HepG2 (cell line): ENCODE results near the gene TDP2. TPM values are rescaled to one million over a fixed set of nuclear protein-coding genes. Genes with fewer than 3 reads are reported as not detected.

Source experiments
- ATAC-seq: fragments of 200-7000 bp; cut with Tn5 transposase; 3 replicates; pipeline ENCODE4 v1.9.1; 2020; ENCODE audit warnings: mild to moderate bottlenecking, moderate library complexity
- BruUV-seq: library from RNA; stranded (reverse); fragments of 400-500 nt; replicated peaks from 2 replicates; lab custom pipeline; 2021; lab: Mats Ljungman, UMichigan
- CTCF ChIA-PET: fragments of 300-600 bp; formaldehyde crosslinking; extraction: SDS; loops from one replicate; lab custom pipeline; 2021; ENCODE audit warnings: low total read pairs, inconsistent platforms, low intra/inter-chr PET ratio; lab: Yijun Ruan, JAX
- POLR2A ChIA-PET: fragments of 350-600 bp; sonication (Branson Sonifier 250); formaldehyde crosslinking; loops from one replicate; lab custom pipeline; 2020; ENCODE audit warnings: antibody characterized with exemption, inconsistent platforms; lab: Yijun Ruan, JAX
- DNase-seq: peaks from one replicate; pipeline ENCODE4 v3.0.0-alpha.2; 2015; ENCODE audit warnings: low spot score
- FAIRE-seq: peaks from 3 replicates; lab custom pipeline; 2011; peaks lifted over from hg19 to GRCh38; lab: Jason Lieb, UNC
- H2AFZ ChIP-seq: one replicate; pipeline ENCODE4 v1.6.1; 2011; ENCODE audit warnings: low read length, inconsistent platforms
- H3K27ac ChIP-seq: fragments of 300-600 bp; 3 replicates; pipeline ENCODE4 v1.8.0; 2011; ENCODE audit warnings: mixed run types, mild to moderate bottlenecking, mixed read lengths, low read length, inconsistent platforms; ENCODE audit not compliant: insufficient read depth; ENCODE audit errors: extremely low read length
- H3K27me3 ChIP-seq, 2 experiments: fragments of 200-600 bp in 1 of 2; 2 replicates in 1 of 2; 3 replicates in 1 of 2; pipeline versions ENCODE4 v1.6.0 to v1.8.0; 2011; ENCODE audit warnings: low read length in 2 of 2, mild to moderate bottlenecking in 2 of 2, moderate library complexity in 2 of 2, inconsistent platforms in 1 of 2; ENCODE audit not compliant: insufficient read depth in 2 of 2, control insufficient read depth in 1 of 2
- H3K36me3 ChIP-seq, 2 experiments: fragments of 200-600 bp in 1 of 2; replicated peaks in 1 of 2; 2 replicates in 1 of 2; 3 replicates in 1 of 2; pipeline versions ENCODE4 v1.5.1 to v1.8.0; 2011; ENCODE audit warnings: low read length in 2 of 2, inconsistent platforms in 1 of 2; ENCODE audit not compliant: insufficient read depth in 2 of 2, control insufficient read depth in 1 of 2
- H3K4me1 ChIP-seq: 2 replicates; pipeline ENCODE4 v1.5.1; 2012; ENCODE audit warnings: low read length, inconsistent platforms; ENCODE audit not compliant: insufficient read depth
- H3K4me2 ChIP-seq: 2 replicates; pipeline ENCODE4 v1.6.0; 2011; ENCODE audit warnings: low read depth, low read length, inconsistent platforms
- H3K4me3 ChIP-seq, 3 experiments: fragments of 200-600 bp in 1 of 3; sonication (generic), shearing (Covaris generic) in 1 of 3; replicated peaks in 1 of 3; 2 replicates each; pipeline ENCODE4 v1.5.1; 2011 to 2016; ENCODE audit warnings: low read length in 3 of 3, inconsistent platforms in 2 of 3, low read depth in 2 of 3, mild to moderate bottlenecking in 2 of 3, control low read depth in 1 of 3, mixed read lengths in 1 of 3; ENCODE audit not compliant: insufficient read depth in 1 of 3
- H3K79me2 ChIP-seq: one replicate; pipeline ENCODE4 v1.6.1; 2011; ENCODE audit warnings: low read length, inconsistent platforms; ENCODE audit not compliant: insufficient read depth
- H3K9ac ChIP-seq: 2 replicates; pipeline ENCODE4 v1.6.0; 2011; ENCODE audit warnings: mild to moderate bottlenecking, low read depth, low read length, inconsistent platforms; ENCODE audit not compliant: insufficient read depth
- H3K9me3 ChIP-seq: 2 replicates; pipeline ENCODE4 v1.5.1; 2012; ENCODE audit warnings: mild to moderate bottlenecking, low read length
- H4K20me1 ChIP-seq: 2 replicates; pipeline ENCODE4 v1.6.0; 2011; ENCODE audit warnings: inconsistent platforms, mild to moderate bottlenecking, low read length, moderate library complexity; ENCODE audit not compliant: insufficient read depth
- CEBPG ChIP-seq: IDR thresholded peaks from 2 replicates; pipeline ENCODE4 v1.6.1; 2016
- E2F1 ChIP-seq: sonication (generic); formaldehyde crosslinking; IDR thresholded peaks from 2 replicates; pipeline ENCODE4 v1.5.0; 2020; ENCODE audit warnings: missing genetic modification reagents
- EZH2 ChIP-seq: conservative IDR thresholded peaks from 2 replicates; pipeline ENCODE4 v1.6.1; 2012; ENCODE audit warnings: mild to moderate bottlenecking, low read depth, low read length, moderate library complexity
- FOXA3 ChIP-seq: IDR thresholded peaks from 2 replicates; pipeline ENCODE4 v1.6.1; 2016; ENCODE audit warnings: missing genetic modification reagents, missing compliant biosample characterization
- JUND ChIP-seq: sonication (generic); formaldehyde crosslinking; IDR thresholded peaks from 2 replicates; pipeline ENCODE4 v1.8.0; 2022; ENCODE audit warnings: mild to moderate bottlenecking, missing genetic modification reagents
- LBX2 ChIP-seq: sonication (generic); formaldehyde crosslinking; IDR thresholded peaks from 2 replicates; pipeline ENCODE4 v1.5.0; 2020; ENCODE audit warnings: missing genetic modification reagents, mild to moderate bottlenecking, borderline replicate concordance
- MAFF ChIP-seq: IDR thresholded peaks from 2 replicates; pipeline ENCODE4 v1.6.1; 2011; ENCODE audit warnings: low read depth, low read length, improper control_type of control experiment
- MAFK ChIP-seq, 2 experiments: IDR thresholded peaks in 1 of 2; conservative IDR thresholded peaks in 1 of 2; 2 replicates each; pipeline ENCODE4 v1.6.1; 2011; ENCODE audit warnings: improper control_type of control experiment in 2 of 2, low read length in 2 of 2
- MTA3 ChIP-seq: sonication (generic); formaldehyde crosslinking; IDR thresholded peaks from 2 replicates; pipeline ENCODE4 v1.4.0; 2020; ENCODE audit warnings: missing genetic modification reagents
- MXD1 ChIP-seq: sonication (generic); formaldehyde crosslinking; IDR thresholded peaks from 2 replicates; pipeline ENCODE4 v1.4.0; 2020; ENCODE audit warnings: mild to moderate bottlenecking, missing genetic modification reagents
- NFE2L1 ChIP-seq: sonication (generic); formaldehyde crosslinking; IDR thresholded peaks from 2 replicates; pipeline ENCODE4 v1.4.0; 2020; ENCODE audit warnings: missing genetic modification reagents, mild to moderate bottlenecking, borderline replicate concordance
- NFKBIZ ChIP-seq: IDR thresholded peaks from 2 replicates; pipeline ENCODE4 v1.6.1; 2018; ENCODE audit warnings: missing genetic modification reagents, missing compliant biosample characterization
- SNAPC5 ChIP-seq: sonication (generic); formaldehyde crosslinking; IDR thresholded peaks from 2 replicates; pipeline ENCODE4 v1.8.1; 2023; ENCODE audit warnings: mild to moderate bottlenecking, missing genetic modification reagents, borderline replicate concordance
- SRSF1 ChIP-seq: fragments of 200-400 bp; formaldehyde crosslinking; optimal IDR thresholded peaks from 2 replicates; pipeline ENCODE3; 2017; ENCODE audit warnings: mild to moderate bottlenecking, low read depth, low read length, moderate library complexity
- ZMYM2 ChIP-seq: sonication (generic); formaldehyde crosslinking; IDR thresholded peaks from 2 replicates; pipeline ENCODE4 v1.8.0; 2022; ENCODE audit warnings: mild to moderate bottlenecking, missing genetic modification reagents
- ZMYM3 ChIP-seq: sonication (generic); formaldehyde crosslinking; IDR thresholded peaks from 2 replicates; pipeline ENCODE4 v1.5.1; 2020; ENCODE audit warnings: mild to moderate bottlenecking, missing genetic modification reagents
- ZNF432 ChIP-seq: sonication (generic); formaldehyde crosslinking; IDR thresholded peaks from 2 replicates; pipeline ENCODE4 v1.5.0; 2020; ENCODE audit warnings: missing genetic modification reagents, mild to moderate bottlenecking, borderline replicate concordance
- ZNF691 ChIP-seq: sonication (generic); formaldehyde crosslinking; IDR thresholded peaks from 2 replicates; pipeline ENCODE4 v1.4.0; 2020; ENCODE audit warnings: missing genetic modification reagents, low read depth, mild to moderate bottlenecking, borderline replicate concordance
- WGBS: methylation state at CpG from one replicate; pipeline ENCODE4 v1.1.6; 2017; ENCODE audit warnings: low lambda C conversion rate; 5-methylcytosine and 5-hydroxymethylcytosine counted together
- in situ Hi-C: cut with HindIII; loops from 2 replicates; pipeline ENCODE4 v1.10.0; 2017; ENCODE audit warnings: low pct_unique_long_range_greater_than_20kb; ENCODE audit not compliant: extremely low pct_ligation_motif_present
- intact Hi-C: fragments of 100-400 bp; cut with micrococcal nuclease; formaldehyde crosslinking; loops from one replicate; pipeline ENCODE4 v1.10.0; 2022; ENCODE audit not compliant: unreplicated experiment
- polyA plus RNA-seq, 8 experiments: library from polyadenylated mRNA; depleted of rRNA in 3 of 8; stranded (reverse) in 7 of 8; unstranded in 1 of 8; fragments of >200 nt; fragmentation: Illumina TruSeq in 4 of 8; extraction: Trizol in 4 of 8; gene quantifications; 2 replicates each; pipeline versions ENCODE4 v1.2.1 to v1.2.3, GENCODE V29; 2011 to 2016; ENCODE audit warnings: low read depth in 4 of 8, missing spikeins in 1 of 8, mixed read lengths in 1 of 8; ENCODE audit not compliant: insufficient read depth in 1 of 8
- total RNA-seq, 5 experiments: library from RNA; depleted of rRNA; stranded (reverse); fragments of >200 nt; fragmentation: Illumina TruSeq; extraction: Trizol; gene quantifications; 2 replicates each; pipeline ENCODE4 v1.2.3, GENCODE V29; 2016; ENCODE audit warnings: low read depth in 1 of 5

Gene TDP2
- total and polyA plus RNA-seq, 2 of the 13 experiments (the other 11 are each of a cell fraction or from before 2014, with no cell fraction given): 30.5 to 42.6 TPM

- TF ChIP-seq FOXA3 (CRISPR knock-in tag) (peak; percentile 61; the same call in 1 of the 2 replicates), ZMYM3 (CRISPR knock-in tag) (peak; percentile 78), SNAPC5 (peak; percentile 64; the same call in 1 of the 2 replicates)
Measured at GRCh38 chr6:24666641-24667377, at the start of gene TDP2, which contains the start of gene ACOT13 (continued).

- intact Hi-C loops: no loop called here
- TF ChIP-seq MXD1 (no peak), ZMYM2 (no peak), MAFK (conservative IDR thresholded peaks at IDR 0.05 in 1 of 2, IDR thresholded peaks at IDR 0.05 in 1 of 2; ENCODE audit: low read length in 2 of 2) (peak; percentile 65 to 83), NFKBIZ (no peak), JUND (CRISPR knock-in tag) (no peak), NFE2L1 (CRISPR knock-in tag) (no peak), LBX2 (CRISPR knock-in tag) (no peak), E2F1 (CRISPR knock-in tag) (no peak), ZNF691 (CRISPR knock-in tag) (no peak), ZNF432 (CRISPR knock-in tag) (no peak), MTA3 (no peak), EZH2 (no peak), MAFF (peak; percentile 67), CEBPG (CRISPR knock-in tag) (no peak), SRSF1 (no peak)
Measured at GRCh38 chr6:24710519-24711303, 44.0 kb upstream of the TDP2 start.

More at GRCh38 chr6:24710519-24711303, 44.0 kb upstream of the TDP2 start:
- in situ Hi-C loops: no loop called here
- no peak overlapping the region for H3K27ac ChIP-seq
- peaks cover 26 to 94% of the 10 kb centered on the region in 2 experiments for H3K36me3 ChIP-seq
- H3K4me2 ChIP-seq: no peak overlapping the region
- no peak for DNase-seq
- ChIA-PET POLR2A (interaction anchor here (0.8 kb wide), 1 partner anchor 11 kb away, joined by 4 read pairs; no protein-coding TSS in a partner anchor), CTCF (no interaction called here)
- FAIRE-seq: no peak
- H3K79me2 ChIP-seq: peaks cover 50% of the 10 kb centered on the region
- no peaks in the 10 kb centered on the region for H3K9me3 ChIP-seq
- H3K9ac ChIP-seq: no peak overlapping the region
- H3K4me1 ChIP-seq: peaks cover 40% of the 10 kb centered on the region
- no peak overlapping the region for H2AFZ ChIP-seq
- no peak overlapping the region for H3K4me3 ChIP-seq
- no peaks in the 10 kb centered on the region for H3K27me3 ChIP-seq
- ATAC-seq: no peak; the same call in 2 of the 3 replicates
- WGBS: 96% methylated on average over 10 of the region's 10 CpGs
- no TSS peak for BruUV-seq
- peaks cover 59% of the 10 kb centered on the region for H4K20me1 ChIP-seq
